K562 (cell line): Measurements from ENCODE around the gene HMGB1. TPM values are rescaled to one million over a fixed set of nuclear protein-coding genes. Genes with fewer than 3 reads are reported as not detected.

Experiments used
- ATAC-seq: fragments of 200-7000 bp; cut with Tn5 transposase; 3 replicates; pipeline ENCODE4 v1.9.1; 2020; ENCODE audit warnings: moderate library complexity
- BruUV-seq: library from RNA; stranded (reverse); fragments of 400-500 nt; replicated peaks from 2 replicates; lab custom pipeline; 2021; lab: Mats Ljungman, UMichigan
- CTCF ChIA-PET: fragments of 300-600 bp; formaldehyde crosslinking; extraction: SDS; loops from one replicate; lab custom pipeline; 2021; ENCODE audit warnings: low intra/inter-chr PET ratio; lab: Yijun Ruan, JAX
- POLR2A ChIA-PET: fragments of 300-600, 350-650 bp; sonication (Branson Sonifier 250); formaldehyde crosslinking; extraction: SDS; loops from one replicate; lab custom pipeline; 2021; ENCODE audit warnings: antibody characterized with exemption, inconsistent platforms; lab: Yijun Ruan, JAX
- DNase-seq, 4 experiments: peaks; one replicate each; pipeline versions ENCODE4 v3.0.0 to v3.0.0-alpha.2; 2011 to 2018; ENCODE audit warnings: low spot score in 3 of 4, mixed read lengths in 3 of 4; ENCODE audit errors: extremely low read depth in 1 of 4
- FAIRE-seq: peaks from 2 replicates; lab custom pipeline; 2011; peaks lifted over from hg19 to GRCh38; lab: Jason Lieb, UNC
- H2AFZ ChIP-seq: 2 replicates; pipeline ENCODE4 v1.6.0; 2011; ENCODE audit warnings: low read depth, low read length, control low read depth, inconsistent platforms
- H3K27ac ChIP-seq: fragments of 200-600 bp; 3 replicates; pipeline ENCODE4 v1.8.0; 2011; ENCODE audit warnings: low read depth, mild to moderate bottlenecking, control low read depth, inconsistent platforms, low read length, moderate library complexity, mixed read lengths; ENCODE audit errors: extremely low read depth
- H3K27me3 ChIP-seq, 2 experiments: fragments of 300-600 bp in 1 of 2; 2 replicates in 1 of 2; 3 replicates in 1 of 2; pipeline versions ENCODE4 v1.6.0 to v1.8.0; 2011; ENCODE audit warnings: inconsistent platforms in 2 of 2, low read length in 2 of 2, mild to moderate bottlenecking in 1 of 2, mixed read lengths in 1 of 2, moderate library complexity in 1 of 2; ENCODE audit not compliant: control insufficient read depth in 2 of 2, insufficient read depth in 2 of 2
- H3K36me3 ChIP-seq: fragments of 300-600 bp; 3 replicates; pipeline ENCODE4 v1.8.0; 2011; ENCODE audit warnings: mild to moderate bottlenecking, low read length, inconsistent platforms; ENCODE audit not compliant: control insufficient read depth, insufficient read depth
- H3K4me1 ChIP-seq, 2 experiments: fragments of 200-600 bp in 1 of 2; replicated peaks in 1 of 2; 2 replicates in 1 of 2; 3 replicates in 1 of 2; pipeline versions ENCODE4 v1.5.1 to v1.8.0; 2011; ENCODE audit warnings: inconsistent platforms in 2 of 2, low read length in 2 of 2, mild to moderate bottlenecking in 1 of 2, mixed read lengths in 1 of 2, moderate library complexity in 1 of 2; ENCODE audit not compliant: control insufficient read depth in 2 of 2, insufficient read depth in 2 of 2
- H3K4me2 ChIP-seq: 2 replicates; pipeline ENCODE4 v1.6.1; 2011; ENCODE audit warnings: low read length, control low read depth, inconsistent platforms, mixed read lengths; ENCODE audit not compliant: insufficient read depth
- H3K4me3 ChIP-seq: fragments of 200-600 bp; sonication (generic), shearing (Covaris generic); 2 replicates; pipeline ENCODE4 v1.5.1; 2016; ENCODE audit warnings: control low read depth, inconsistent platforms
- H3K79me2 ChIP-seq: fragments of 200-600 bp; 3 replicates; pipeline ENCODE4 v1.8.0; 2011; ENCODE audit warnings: low read length, inconsistent platforms; ENCODE audit not compliant: control insufficient read depth, insufficient read depth
- H3K9ac ChIP-seq, 2 experiments: 2 replicates each; pipeline versions ENCODE4 v1.6.0 to v1.6.1; 2011; ENCODE audit warnings: low read depth in 2 of 2, low read length in 2 of 2, control low read depth in 1 of 2, inconsistent platforms in 1 of 2, mild to moderate bottlenecking in 1 of 2, mixed read lengths in 1 of 2; ENCODE audit not compliant: insufficient read depth in 1 of 2
- H3K9me1 ChIP-seq: one replicate; pipeline ENCODE4 v1.6.0; 2011; ENCODE audit warnings: inconsistent platforms, mild to moderate bottlenecking, low read length, moderate library complexity; ENCODE audit not compliant: control insufficient read depth, insufficient read depth
- H3K9me3 ChIP-seq: replicated peaks from 2 replicates; pipeline ENCODE4 v1.5.1; 2011; ENCODE audit warnings: low read depth, low read length, inconsistent platforms; ENCODE audit not compliant: control insufficient read depth, insufficient read depth
- H4K20me1 ChIP-seq: replicated peaks from 2 replicates; pipeline ENCODE4 v1.6.1; 2011; ENCODE audit warnings: low read length, inconsistent platforms, mixed read lengths; ENCODE audit not compliant: control insufficient read depth, insufficient read depth
- CBX8 ChIP-seq: fragments of 200-600 bp; sonication (generic); IDR thresholded peaks from 2 replicates; pipeline ENCODE4 v1.6.1; 2012; ENCODE audit warnings: borderline replicate concordance, mixed run types, low read depth, mild to moderate bottlenecking, moderate library complexity, mixed read lengths, low read length, control low read depth, inconsistent platforms; ENCODE audit not compliant: poor library complexity, severe bottlenecking; ENCODE audit errors: extremely low read depth
- FOSL1 ChIP-seq: fragments of 200-800 bp; sonication (Bioruptor generic); conservative IDR thresholded peaks from 2 replicates; pipeline ENCODE4 v1.6.1; 2016; ENCODE audit warnings: missing genetic modification characterization, missing compliant biosample characterization
- HNRNPLL ChIP-seq: fragments of 200-400 bp; formaldehyde crosslinking; IDR thresholded peaks from 2 replicates; pipeline ENCODE4 v1.6.1; 2017; ENCODE audit warnings: low read length, low read depth, mild to moderate bottlenecking; ENCODE audit not compliant: poor library complexity, severe bottlenecking
- MTF1 ChIP-seq: fragments of 250-450 bp; sonication (Bioruptor Pico); IDR thresholded peaks from 2 replicates; pipeline ENCODE4 v1.9.0; 2021; ENCODE audit warnings: moderate library complexity, mild to moderate bottlenecking, inconsistent platforms, borderline replicate concordance
- POLR2G ChIP-seq: fragments of 200-400 bp; formaldehyde crosslinking; IDR thresholded peaks from 2 replicates; pipeline ENCODE4 v1.6.1; 2017; ENCODE audit warnings: low read depth, mild to moderate bottlenecking, antibody characterized with exemption, low read length, moderate library complexity
- WGBS: fragments of 100-300 bp; shearing (Covaris generic); methylation state at CpG from one replicate; pipeline ENCODE4 v1.1.6; 2016; ENCODE audit warnings: low coverage, mixed read lengths; ENCODE audit not compliant: insufficient coverage; ENCODE audit errors: missing lambda C conversion rate; 5-methylcytosine and 5-hydroxymethylcytosine counted together
- in situ Hi-C: fragments of 300-500 bp; cut with MboI; formaldehyde crosslinking; loops from 4 replicates; pipeline ENCODE4 v1.15.0; 2018; ENCODE audit warnings: inconsistent platforms, mixed read lengths
- intact Hi-C: fragments of 100-400 bp; cut with micrococcal nuclease; formaldehyde crosslinking; loops from 2 replicates; pipeline ENCODE4 v1.14.2; 2022
- polyA plus RNA-seq, 8 experiments: library from polyadenylated mRNA; depleted of rRNA in 4 of 8; stranded (reverse) in 5 of 8; unstranded in 3 of 8; fragments of >200 nt; fragmentation: Nextera tagmentation in 2 of 8; fragmentation: Illumina TruSeq in 1 of 8; extraction: Ambion mirVana in 2 of 8; extraction: Trizol in 1 of 8; gene quantifications; 2 replicates each; pipeline versions ENCODE4 v1.2.1 to v1.2.3, GENCODE V29; 2011 to 2014; ENCODE audit warnings: inconsistent platforms in 1 of 8, missing spikeins in 1 of 8
- total RNA-seq, 7 experiments: library from RNA; depleted of rRNA in 6 of 7; stranded (reverse); fragments of >200 nt in 6 of 7; fragmentation: Illumina TruSeq in 2 of 7; extraction: Trizol in 2 of 7; gene quantifications; 2 replicates each; pipeline versions ENCODE4 v1.2.1 to v1.2.3, GENCODE V29; 2011 to 2021; ENCODE audit warnings: low replicate concordance in 1 of 7
- TF ChIP-seq, protein P1 (sequence below): fragments of 450-650 bp; IDR thresholded peaks from 2 replicates; pipeline ENCODE4 v1.6.1; 2017; ENCODE audit warnings: antibody characterized with exemption, mild to moderate bottlenecking
- TF ChIP-seq, protein P2 (sequence below): fragments of 450-650 bp; IDR thresholded peaks from 2 replicates; pipeline ENCODE4 v1.7.0; 2016; ENCODE audit warnings: borderline replicate concordance

HMGB1 gene
- total and polyA plus RNA-seq, 9 of the 15 experiments (the other 6 are each of a cell fraction or from before 2014, with no cell fraction given) = 442 to 1,896 (median 933) TPM

DNA sequence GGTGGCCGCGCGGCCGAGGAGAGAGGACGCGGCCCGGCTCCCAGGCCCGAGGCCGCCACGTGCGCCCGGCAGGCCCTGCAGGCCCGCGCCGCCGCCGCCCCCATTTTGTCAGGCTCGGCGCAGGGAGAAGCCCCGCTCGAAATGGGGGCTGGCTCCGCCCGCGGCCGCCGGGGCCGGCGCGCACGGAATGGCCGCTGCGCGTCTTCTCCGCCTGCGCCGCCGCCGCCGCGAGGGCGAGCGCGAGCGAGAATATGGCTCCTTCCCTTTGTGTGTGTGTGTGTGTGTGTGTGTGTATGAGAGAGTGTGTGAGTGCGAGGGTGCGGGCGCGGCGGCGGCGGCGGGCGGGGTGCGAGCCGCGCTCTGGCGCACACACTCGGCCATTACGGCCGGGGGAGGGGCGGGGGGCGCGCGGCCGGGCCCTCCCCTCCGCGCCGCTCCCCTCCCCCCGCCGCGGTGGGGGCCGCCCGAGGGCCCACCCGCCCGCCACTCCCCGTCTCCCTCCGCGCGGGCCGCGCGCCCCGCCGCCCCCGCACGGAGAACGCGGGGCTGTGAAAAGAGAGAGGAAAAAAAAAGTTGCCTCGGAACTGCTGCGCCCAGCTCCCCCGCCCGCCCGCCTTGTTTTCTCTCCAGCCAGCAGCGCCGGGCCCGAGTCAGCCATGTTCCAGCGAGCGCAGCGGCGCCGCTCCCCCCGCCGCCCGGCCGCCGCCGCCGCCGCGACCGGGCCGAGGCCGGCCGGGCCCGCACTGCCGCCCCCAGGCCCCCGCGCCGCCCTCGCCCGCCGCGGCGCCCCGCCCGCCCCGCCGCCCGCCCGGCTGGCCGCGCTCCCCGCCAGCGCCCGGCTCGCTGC, 1.0 kb downstream of the HMGB1 start:
- H3K9me3 ChIP-seq = no peaks in the 10 kb centered on the region
- peaks cover 44% of the 10 kb centered on the region for H3K79me2 ChIP-seq
- intact Hi-C loops (loop anchor here (1.0 to 10.0 kb wide), 4 partner anchors 90 to 210 kb away; partner anchors contain the start of genes KATNAL1 and USPL1), in situ Hi-C loops (no loop called here)
- peak overlapping the region; percentile 80; the same call in 1 of the 2 replicates for H3K4me2 ChIP-seq
- no TSS peak for BruUV-seq
- WGBS = no CpG with 5 or more reads among the region's 136 CpGs
- no peaks in the 10 kb centered on the region for H3K27me3 ChIP-seq
- H3K9ac ChIP-seq = peak overlapping the region; percentile 86 to 99
- peak overlapping the region; percentile 73 for H3K4me3 ChIP-seq
- peaks cover 3% of the 10 kb centered on the region; the same call in 1 of the 2 replicates for H4K20me1 ChIP-seq
- no peak for FAIRE-seq
- peak; percentile 48 for ATAC-seq
- DNase-seq = peak; percentile 62 to 75 (median 66)
- POLR2A ChIA-PET = interaction anchor here (1.0 to 2.1 kb wide), 2 partner anchors 98 to 152 kb away, joined by 3 to 13 read pairs; partner anchors contain the start of gene USPL1
- CTCF ChIA-PET = no interaction called here
- H3K9me1 ChIP-seq = no peaks in the 10 kb centered on the region
- H3K27ac ChIP-seq = peak overlapping the region; percentile 91
- H3K36me3 ChIP-seq = peaks cover 31% of the 10 kb centered on the region
- peaks cover 0 to 11% of the 10 kb centered on the region in 2 experiments; a peak in 3 of 5 replicates for H3K4me1 ChIP-seq
- H2AFZ ChIP-seq = no peak overlapping the region
- TF ChIP-seq CBX8 (no peak), FOSL1 (tag) (no peak), HNRNPLL (peak; percentile 48), MTF1 (no peak), POLR2G (peak; percentile 84)
- TF ChIP-seq, protein P1, sequence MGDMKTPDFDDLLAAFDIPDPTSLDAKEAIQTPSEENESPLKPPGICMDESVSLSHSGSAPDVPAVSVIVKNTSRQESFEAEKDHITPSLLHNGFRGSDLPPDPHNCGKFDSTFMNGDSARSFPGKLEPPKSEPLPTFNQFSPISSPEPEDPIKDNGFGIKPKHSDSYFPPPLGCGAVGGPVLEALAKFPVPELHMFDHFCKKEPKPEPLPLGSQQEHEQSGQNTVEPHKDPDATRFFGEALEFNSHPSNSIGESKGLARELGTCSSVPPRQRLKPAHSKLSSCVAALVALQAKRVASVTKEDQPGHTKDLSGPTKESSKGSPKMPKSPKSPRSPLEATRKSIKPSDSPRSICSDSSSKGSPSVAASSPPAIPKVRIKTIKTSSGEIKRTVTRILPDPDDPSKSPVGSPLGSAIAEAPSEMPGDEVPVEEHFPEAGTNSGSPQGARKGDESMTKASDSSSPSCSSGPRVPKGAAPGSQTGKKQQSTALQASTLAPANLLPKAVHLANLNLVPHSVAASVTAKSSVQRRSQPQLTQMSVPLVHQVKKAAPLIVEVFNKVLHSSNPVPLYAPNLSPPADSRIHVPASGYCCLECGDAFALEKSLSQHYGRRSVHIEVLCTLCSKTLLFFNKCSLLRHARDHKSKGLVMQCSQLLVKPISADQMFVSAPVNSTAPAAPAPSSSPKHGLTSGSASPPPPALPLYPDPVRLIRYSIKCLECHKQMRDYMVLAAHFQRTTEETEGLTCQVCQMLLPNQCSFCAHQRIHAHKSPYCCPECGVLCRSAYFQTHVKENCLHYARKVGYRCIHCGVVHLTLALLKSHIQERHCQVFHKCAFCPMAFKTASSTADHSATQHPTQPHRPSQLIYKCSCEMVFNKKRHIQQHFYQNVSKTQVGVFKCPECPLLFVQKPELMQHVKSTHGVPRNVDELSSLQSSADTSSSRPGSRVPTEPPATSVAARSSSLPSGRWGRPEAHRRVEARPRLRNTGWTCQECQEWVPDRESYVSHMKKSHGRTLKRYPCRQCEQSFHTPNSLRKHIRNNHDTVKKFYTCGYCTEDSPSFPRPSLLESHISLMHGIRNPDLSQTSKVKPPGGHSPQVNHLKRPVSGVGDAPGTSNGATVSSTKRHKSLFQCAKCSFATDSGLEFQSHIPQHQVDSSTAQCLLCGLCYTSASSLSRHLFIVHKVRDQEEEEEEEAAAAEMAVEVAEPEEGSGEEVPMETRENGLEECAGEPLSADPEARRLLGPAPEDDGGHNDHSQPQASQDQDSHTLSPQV = peak; percentile 32; the same call in 1 of the 2 replicates
- TF ChIP-seq, protein P2, sequence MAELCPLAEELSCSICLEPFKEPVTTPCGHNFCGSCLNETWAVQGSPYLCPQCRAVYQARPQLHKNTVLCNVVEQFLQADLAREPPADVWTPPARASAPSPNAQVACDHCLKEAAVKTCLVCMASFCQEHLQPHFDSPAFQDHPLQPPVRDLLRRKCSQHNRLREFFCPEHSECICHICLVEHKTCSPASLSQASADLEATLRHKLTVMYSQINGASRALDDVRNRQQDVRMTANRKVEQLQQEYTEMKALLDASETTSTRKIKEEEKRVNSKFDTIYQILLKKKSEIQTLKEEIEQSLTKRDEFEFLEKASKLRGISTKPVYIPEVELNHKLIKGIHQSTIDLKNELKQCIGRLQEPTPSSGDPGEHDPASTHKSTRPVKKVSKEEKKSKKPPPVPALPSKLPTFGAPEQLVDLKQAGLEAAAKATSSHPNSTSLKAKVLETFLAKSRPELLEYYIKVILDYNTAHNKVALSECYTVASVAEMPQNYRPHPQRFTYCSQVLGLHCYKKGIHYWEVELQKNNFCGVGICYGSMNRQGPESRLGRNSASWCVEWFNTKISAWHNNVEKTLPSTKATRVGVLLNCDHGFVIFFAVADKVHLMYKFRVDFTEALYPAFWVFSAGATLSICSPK = no peak
